Neuronal stem cell (in vitro differentiated cells): Measurements from ENCODE around the gene ANKRD33.

Experiments used
- DNase-seq: peaks from one replicate; pipeline ENCODE4 v3.0.0-alpha.2; 2013; ENCODE audit warnings: low spot score
- H2AFZ ChIP-seq: one replicate; pipeline ENCODE4 v1.6.1; 2013; ENCODE audit warnings: mild to moderate bottlenecking, low read length, inconsistent platforms
- H2AK5ac ChIP-seq: 2 replicates; pipeline ENCODE4 v1.6.1; 2013; ENCODE audit warnings: low read depth, mild to moderate bottlenecking, inconsistent platforms, low read length, moderate library complexity, mixed read lengths
- H2BK120ac ChIP-seq: 2 replicates; pipeline ENCODE4 v1.6.1; 2013; ENCODE audit warnings: low read depth, mild to moderate bottlenecking, inconsistent platforms, low read length, moderate library complexity, mixed read lengths
- H2BK12ac ChIP-seq: one replicate; pipeline ENCODE4 v1.6.1; 2013; ENCODE audit warnings: low read length, inconsistent platforms
- H2BK15ac ChIP-seq: 2 replicates; pipeline ENCODE4 v1.6.1; 2013; ENCODE audit warnings: mild to moderate bottlenecking, low read length, inconsistent platforms, mixed read lengths
- H2BK5ac ChIP-seq: one replicate; pipeline ENCODE4 v1.6.1; 2013; ENCODE audit warnings: inconsistent platforms, mild to moderate bottlenecking, low read length, moderate library complexity
- H3K14ac ChIP-seq: one replicate; pipeline ENCODE4 v1.6.1; 2013; ENCODE audit warnings: low read length, inconsistent platforms
- H3K18ac ChIP-seq: 2 replicates; pipeline ENCODE4 v1.6.1; 2013; ENCODE audit warnings: low read length, inconsistent platforms
- H3K23ac ChIP-seq: 2 replicates; pipeline ENCODE4 v1.6.1; 2013; ENCODE audit warnings: low read depth, mild to moderate bottlenecking, mixed read lengths, low read length, inconsistent platforms; ENCODE audit not compliant: poor library complexity
- H3K27ac ChIP-seq: replicated peaks from 3 replicates; pipeline ENCODE4 v1.5.1; 2013; ENCODE audit warnings: low read length, inconsistent platforms
- H3K27me3 ChIP-seq, 3 experiments: 2 replicates each; pipeline ENCODE4 v1.6.1; 2013; ENCODE audit warnings: low read length in 3 of 3, mild to moderate bottlenecking in 2 of 3, inconsistent platforms in 1 of 3, low read depth in 1 of 3, mixed read lengths in 1 of 3, moderate library complexity in 1 of 3; ENCODE audit not compliant: control insufficient read depth in 3 of 3, insufficient read depth in 3 of 3
- H3K36me3 ChIP-seq, 2 donors: replicated peaks in 1 of 2; 2 replicates each; pipeline ENCODE4 v1.6.1; 2013; ENCODE audit warnings: low read length in 2 of 2; ENCODE audit not compliant: control insufficient read depth in 2 of 2, insufficient read depth in 2 of 2
- H3K4ac ChIP-seq: 2 replicates; pipeline ENCODE4 v1.6.1; 2013; ENCODE audit warnings: inconsistent platforms, mild to moderate bottlenecking, low read length, moderate library complexity
- H3K4me1 ChIP-seq, 2 donors: 1 replicate in 1 of 2; 2 replicates in 1 of 2; pipeline ENCODE4 v1.6.1; 2013; ENCODE audit warnings: low read length in 2 of 2, low read depth in 1 of 2; ENCODE audit not compliant: control insufficient read depth in 2 of 2, insufficient read depth in 1 of 2
- H3K4me2 ChIP-seq: one replicate; pipeline ENCODE4 v1.6.1; 2013; ENCODE audit warnings: mild to moderate bottlenecking, low read length, inconsistent platforms; ENCODE audit not compliant: insufficient read depth, poor library complexity, severe bottlenecking
- H3K4me3 ChIP-seq, 2 donors: 2 replicates each; pipeline ENCODE4 v1.5.1; 2013; ENCODE audit warnings: low read length in 2 of 2, mild to moderate bottlenecking in 2 of 2, inconsistent platforms in 1 of 2, moderate library complexity in 1 of 2
- H3K79me1 ChIP-seq: one replicate; pipeline ENCODE4 v1.6.1; 2013; ENCODE audit warnings: low read depth, mild to moderate bottlenecking, inconsistent platforms, low read length, moderate library complexity
- H3K9ac ChIP-seq: one replicate; pipeline ENCODE4 v1.6.1; 2013; ENCODE audit warnings: mild to moderate bottlenecking, low read depth, low read length, inconsistent platforms; ENCODE audit not compliant: poor library complexity
- H3K9me3 ChIP-seq, 2 donors: replicated peaks in 1 of 2; 2 replicates each; pipeline versions ENCODE3 to v1.6.1; 2013; ENCODE audit warnings: low read length in 2 of 2, mild to moderate bottlenecking in 2 of 2, inconsistent platforms in 1 of 2, low read depth in 1 of 2, mixed read lengths in 1 of 2, moderate library complexity in 1 of 2; ENCODE audit not compliant: control insufficient read depth in 2 of 2, insufficient read depth in 1 of 2
- H4K8ac ChIP-seq: one replicate; pipeline ENCODE4 v1.6.1; 2013; ENCODE audit warnings: low read depth, mild to moderate bottlenecking, inconsistent platforms, low read length, moderate library complexity
- H4K91ac ChIP-seq: one replicate; pipeline ENCODE4 v1.6.1; 2013; ENCODE audit warnings: low read length, low read depth, mild to moderate bottlenecking, inconsistent platforms; ENCODE audit not compliant: poor library complexity
- WGBS, 2 donors: extraction: QIAGEN DNeasy Blood & Tissue Kit; methylation state at CpG; one replicate each; pipeline ENCODE4 v1.1.7; 2013; ENCODE audit warnings: missing lambda C conversion rate in 2 of 2, mixed read lengths in 1 of 2; ENCODE audit not compliant: insufficient read length in 2 of 2, insufficient replicate concordance in 1 of 2; ENCODE audit errors: extremely low coverage in 2 of 2; 5-methylcytosine and 5-hydroxymethylcytosine counted together

The ANKRD33 gene

DNA sequence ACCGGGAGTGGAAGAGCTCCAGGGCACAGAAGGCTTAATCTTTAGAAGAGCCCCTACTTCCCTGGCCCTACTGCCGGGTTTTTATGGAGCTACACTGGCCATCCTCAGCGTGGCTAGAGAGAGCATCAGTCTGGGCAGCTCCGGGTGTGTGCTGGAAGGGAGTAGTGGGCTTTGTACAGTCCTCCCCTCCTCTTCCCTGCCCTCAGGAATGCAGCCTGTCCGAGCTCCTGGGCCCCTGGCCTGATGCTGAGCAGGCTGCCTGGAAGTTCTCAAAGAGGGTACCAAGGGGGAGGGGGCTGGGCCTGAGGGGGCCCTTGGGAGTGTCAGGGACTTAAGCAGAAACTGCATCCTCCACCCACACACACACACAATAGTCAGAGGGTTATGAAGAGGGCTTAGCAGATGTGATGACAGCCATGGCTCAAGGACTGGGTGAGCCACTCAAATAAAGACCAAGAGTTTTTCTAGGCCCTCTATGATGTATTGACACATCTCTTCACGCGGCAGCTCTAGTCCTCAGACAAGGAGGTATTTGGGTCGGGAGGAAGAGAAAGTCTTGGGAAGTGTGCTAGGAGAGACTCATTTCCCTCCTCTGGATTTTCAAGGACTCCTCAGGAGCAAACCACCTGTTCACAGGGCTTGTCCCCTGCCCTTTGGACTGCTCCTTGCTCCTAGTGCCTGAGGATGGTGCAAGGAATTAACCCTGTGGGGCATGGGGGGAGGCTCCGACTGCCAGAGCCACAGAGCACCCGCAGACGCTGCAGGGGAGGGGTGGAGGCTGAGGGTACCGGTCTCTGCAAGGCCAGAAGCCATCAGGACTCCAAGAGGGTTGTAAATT, 22.9 kb upstream of the ANKRD33 start:
- Histone ChIP-seq H3K27ac (peak overlapping the region; percentile 55), H3K4me3 (peak overlapping the region; percentile 31 to 50), H3K9ac (no peak overlapping the region), H3K14ac (peak overlapping the region; percentile 42), H2AK5ac (peak overlapping the region; percentile 6), H4K91ac (no peak overlapping the region), H3K23ac (no peak overlapping the region), H2BK12ac (no peak overlapping the region), H2BK15ac (peak overlapping the region; percentile 90), H3K9me3 (peaks cover 0 to 2% of the 10 kb centered on the region in 2 donors), H2AFZ (peak overlapping the region; percentile 89), H3K27me3 (peaks cover 0 to 30% (median 0%) of the 10 kb centered on the region in 3 experiments), H3K4ac (no peak overlapping the region), H2BK5ac (no peak overlapping the region), H3K36me3 (no peaks in the 10 kb centered on the region), H3K18ac (peak overlapping the region; percentile 91), H3K4me1 (peaks cover 35 to 46% of the 10 kb centered on the region in 2 donors), H3K79me1 (no peaks in the 10 kb centered on the region), H4K8ac (peak overlapping the region; percentile 53), H3K4me2 (peak overlapping the region; percentile 78), H2BK120ac (no peak overlapping the region)
- WGBS, 2 donors: no CpG with 5 or more reads among the region's 12 CpGs
- DNase-seq: no peak

DNA sequence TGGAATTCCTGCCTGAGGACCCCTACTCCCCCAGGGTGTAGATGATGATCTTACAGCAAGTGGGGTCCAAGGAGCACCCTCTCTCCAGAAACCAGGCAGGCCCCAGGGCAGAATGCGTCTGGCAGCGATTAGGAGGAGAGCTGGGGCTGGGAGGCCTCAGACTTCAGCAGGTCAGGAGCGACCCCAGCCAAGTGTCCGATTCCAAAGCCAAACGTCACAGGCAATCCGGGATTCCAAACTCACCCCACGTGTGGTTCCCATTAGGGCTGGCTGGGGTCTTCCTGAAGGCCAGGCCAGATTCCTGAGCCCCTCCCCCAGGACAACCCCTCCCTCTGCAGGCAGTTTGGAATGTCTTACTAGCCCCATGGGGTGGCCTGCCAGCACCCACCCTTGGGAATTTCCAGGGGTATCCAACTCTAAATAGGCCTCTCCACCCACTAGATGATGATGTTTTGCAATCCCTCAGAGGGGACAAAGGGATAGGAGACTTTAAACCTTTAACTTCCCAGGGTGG, 22.1 kb upstream of the ANKRD33 start:
- no peak overlapping the region for H4K91ac ChIP-seq
- no peak overlapping the region for H3K9ac ChIP-seq
- H3K27me3 ChIP-seq: peaks cover 0 to 37% (median 0%) of the 10 kb centered on the region in 3 experiments
- H3K18ac ChIP-seq: peak overlapping the region; percentile 60
- H3K9me3 ChIP-seq: peaks cover 0 to 2% of the 10 kb centered on the region in 2 donors
- no peak overlapping the region for H3K23ac ChIP-seq
- H3K4ac ChIP-seq: no peak overlapping the region
- no peak overlapping the region for H3K4me2 ChIP-seq
- H2BK120ac ChIP-seq: no peak overlapping the region
- H3K4me1 ChIP-seq: peaks cover 36 to 52% of the 10 kb centered on the region in 2 donors
- peak overlapping the region; percentile 89 for H2AFZ ChIP-seq
- H2BK12ac ChIP-seq: no peak overlapping the region
- no CpG with 5 or more reads among the region's 7 CpGs for WGBS, 2 donors
- DNase-seq: no peak
- H3K79me1 ChIP-seq: no peaks in the 10 kb centered on the region
- H4K8ac ChIP-seq: no peak overlapping the region
- H2BK15ac ChIP-seq: no peak overlapping the region
- H2BK5ac ChIP-seq: no peak overlapping the region
- no peak overlapping the region for H3K27ac ChIP-seq
- no peak overlapping the region for H3K14ac ChIP-seq
- peak overlapping the region; percentile 6 for H2AK5ac ChIP-seq
- no peaks in the 10 kb centered on the region for H3K36me3 ChIP-seq
- no peak overlapping the region for H3K4me3 ChIP-seq

- Histone ChIP-seq H2BK15ac (no peak overlapping the region), H2AK5ac (no peak overlapping the region), H3K79me1 (no peaks in the 10 kb centered on the region), H2BK120ac (no peak overlapping the region), H3K14ac (no peak overlapping the region), H3K27ac (no peak overlapping the region), H3K9ac (no peak overlapping the region), H3K4me1 (peaks cover 36 to 56% of the 10 kb centered on the region in 2 donors), H3K4me3 (no peak overlapping the region), H3K18ac (no peak overlapping the region), H2AFZ (peak overlapping the region; percentile 89), H4K91ac (no peak overlapping the region), H3K23ac (no peak overlapping the region), H3K36me3 (no peaks in the 10 kb centered on the region), H3K27me3 (peaks cover 0 to 43% (median 0%) of the 10 kb centered on the region in 3 experiments), H3K4me2 (no peak overlapping the region), H2BK5ac (no peak overlapping the region), H4K8ac (no peak overlapping the region), H2BK12ac (no peak overlapping the region), H3K4ac (no peak overlapping the region), H3K9me3 (peaks cover 0 to 2% of the 10 kb centered on the region in 2 donors)
- DNase-seq: no peak
- WGBS, 2 donors: no CpG with 5 or more reads among the region's 4 CpGs
Observed at GRCh38 chr12:51866324-51866723, 21.6 kb upstream of the ANKRD33 start.

GRCh38 chr12:51866762-51867161, 21.1 kb upstream of the ANKRD33 start:
- Histone ChIP-seq H2BK12ac (no peak overlapping the region), H3K79me1 (no peaks in the 10 kb centered on the region), H4K91ac (no peak overlapping the region), H2BK15ac (no peak overlapping the region), H2BK5ac (no peak overlapping the region), H3K4me2 (no peak overlapping the region), H4K8ac (no peak overlapping the region), H3K9me3 (peaks cover 0 to 2% of the 10 kb centered on the region in 2 donors), H3K14ac (no peak overlapping the region), H3K27me3 (peaks cover 0 to 47% (median 0%) of the 10 kb centered on the region in 3 experiments), H2AK5ac (no peak overlapping the region), H3K4me3 (no peak overlapping the region), H3K36me3 (no peaks in the 10 kb centered on the region), H3K9ac (no peak overlapping the region), H3K4ac (no peak overlapping the region), H3K23ac (no peak overlapping the region), H3K4me1 (peaks cover 36 to 60% of the 10 kb centered on the region in 2 donors), H3K27ac (no peak overlapping the region), H2BK120ac (no peak overlapping the region), H3K18ac (no peak overlapping the region), H2AFZ (no peak overlapping the region)
- WGBS, 2 donors: no CpG with 5 or more reads among the region's 8 CpGs
- no peak for DNase-seq
